GM12864 (cell line): ENCODE measurements around the gene TMED4.

ENCODE experiments used
- DNase-seq: peaks from one replicate; pipeline ENCODE4 v3.0.0-alpha.2; 2011; ENCODE audit warnings: low read depth
- H3K4me3 ChIP-seq: 2 replicates; pipeline ENCODE4 v1.5.1; 2011; ENCODE audit warnings: mild to moderate bottlenecking, low read depth, low read length, control low read depth
- CTCF ChIP-seq: IDR thresholded peaks from 2 replicates; pipeline ENCODE4 v1.5.1; 2011; ENCODE audit warnings: low read depth, mild to moderate bottlenecking, moderate library complexity, low read length, control low read depth, inconsistent platforms; ENCODE audit errors: missing control alignments

TMED4 gene

GRCh38 chr7:44534087-44534486 lies 47.9 kb downstream of the TMED4 start:
- no peak overlapping the region for H3K4me3 ChIP-seq
- TF ChIP-seq CTCF, result no peak
- no peak for DNase-seq

GRCh38 chr7:44533301-44534055 lies 48.6 kb downstream of the TMED4 start:
- TF ChIP-seq CTCF, result no peak
- DNase-seq, result no peak
- H3K4me3 ChIP-seq, result no peak overlapping the region

GRCh38 chr7:44531421-44532380 lies 50.3 kb downstream of the TMED4 start:
- no peak for DNase-seq
- no peak for TF ChIP-seq CTCF
- H3K4me3 ChIP-seq, result no peak overlapping the region

- H3K4me3 ChIP-seq, result no peak overlapping the region
- TF ChIP-seq CTCF, result no peak
- no peak for DNase-seq
Observed at GRCh38 chr7:44530990-44531389, 51.0 kb downstream of the TMED4 start.
